GM10266 (cell line): ENCODE measurements around the gene WNT11.

Experiments used
- DNase-seq: peaks from one replicate; pipeline ENCODE4 v3.0.0; 2012; ENCODE audit errors: extremely low spot score
- TF ChIP-seq, protein P1 (sequence below): IDR thresholded peaks from 2 replicates; pipeline ENCODE4 v1.5.1; 2012; ENCODE audit warnings: mild to moderate bottlenecking, low read depth; ENCODE audit not compliant: control insufficient read depth, insufficient read depth; ENCODE audit errors: missing control alignments

WNT11 gene

DNA sequence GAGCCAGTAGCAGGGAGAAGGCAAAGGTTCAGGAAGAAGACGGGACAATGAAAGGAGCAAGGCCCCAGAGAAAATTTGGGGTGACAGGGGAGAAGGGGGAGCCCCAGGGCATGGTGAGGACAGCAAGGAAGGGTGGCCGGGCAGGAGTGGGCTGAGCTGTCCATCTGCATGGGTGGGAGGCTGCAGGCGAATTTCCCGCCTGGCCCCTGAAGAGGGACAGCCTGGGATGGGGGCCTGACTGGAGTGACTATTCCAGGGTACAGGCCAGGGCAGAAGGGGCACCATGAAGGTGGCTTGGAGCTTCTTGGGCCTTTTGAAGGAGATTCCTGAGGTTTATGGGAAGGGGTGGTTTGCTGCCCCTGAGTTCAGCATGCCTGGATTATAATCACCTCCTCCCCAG lies 56.2 kb downstream of the WNT11 start:
- DNase-seq: no peak
- TF ChIP-seq, protein P1, sequence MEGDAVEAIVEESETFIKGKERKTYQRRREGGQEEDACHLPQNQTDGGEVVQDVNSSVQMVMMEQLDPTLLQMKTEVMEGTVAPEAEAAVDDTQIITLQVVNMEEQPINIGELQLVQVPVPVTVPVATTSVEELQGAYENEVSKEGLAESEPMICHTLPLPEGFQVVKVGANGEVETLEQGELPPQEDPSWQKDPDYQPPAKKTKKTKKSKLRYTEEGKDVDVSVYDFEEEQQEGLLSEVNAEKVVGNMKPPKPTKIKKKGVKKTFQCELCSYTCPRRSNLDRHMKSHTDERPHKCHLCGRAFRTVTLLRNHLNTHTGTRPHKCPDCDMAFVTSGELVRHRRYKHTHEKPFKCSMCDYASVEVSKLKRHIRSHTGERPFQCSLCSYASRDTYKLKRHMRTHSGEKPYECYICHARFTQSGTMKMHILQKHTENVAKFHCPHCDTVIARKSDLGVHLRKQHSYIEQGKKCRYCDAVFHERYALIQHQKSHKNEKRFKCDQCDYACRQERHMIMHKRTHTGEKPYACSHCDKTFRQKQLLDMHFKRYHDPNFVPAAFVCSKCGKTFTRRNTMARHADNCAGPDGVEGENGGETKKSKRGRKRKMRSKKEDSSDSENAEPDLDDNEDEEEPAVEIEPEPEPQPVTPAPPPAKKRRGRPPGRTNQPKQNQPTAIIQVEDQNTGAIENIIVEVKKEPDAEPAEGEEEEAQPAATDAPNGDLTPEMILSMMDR: no peak

DNA sequence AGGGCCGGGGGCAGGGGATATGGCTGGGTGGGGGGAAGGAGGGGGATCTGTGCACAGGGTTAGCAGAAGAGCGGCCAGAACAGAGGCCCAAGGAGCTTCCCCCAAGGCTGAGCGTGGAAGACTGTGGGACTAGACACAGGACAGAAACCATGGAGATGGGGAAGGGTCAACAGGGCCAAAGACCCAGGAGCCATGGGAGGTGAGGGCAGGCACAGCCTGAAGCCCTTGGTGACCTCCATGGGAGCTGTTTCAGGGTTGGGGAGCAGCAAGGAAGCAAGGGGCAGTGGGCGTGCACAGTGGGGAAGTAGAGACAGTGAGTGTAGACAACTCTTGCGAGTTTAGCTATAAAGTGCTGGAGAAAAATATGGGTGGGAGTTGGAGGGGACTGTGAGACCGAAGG lies 56.6 kb downstream of the WNT11 start:
- TF ChIP-seq, protein P1: no peak
- DNase-seq: no peak

DNA sequence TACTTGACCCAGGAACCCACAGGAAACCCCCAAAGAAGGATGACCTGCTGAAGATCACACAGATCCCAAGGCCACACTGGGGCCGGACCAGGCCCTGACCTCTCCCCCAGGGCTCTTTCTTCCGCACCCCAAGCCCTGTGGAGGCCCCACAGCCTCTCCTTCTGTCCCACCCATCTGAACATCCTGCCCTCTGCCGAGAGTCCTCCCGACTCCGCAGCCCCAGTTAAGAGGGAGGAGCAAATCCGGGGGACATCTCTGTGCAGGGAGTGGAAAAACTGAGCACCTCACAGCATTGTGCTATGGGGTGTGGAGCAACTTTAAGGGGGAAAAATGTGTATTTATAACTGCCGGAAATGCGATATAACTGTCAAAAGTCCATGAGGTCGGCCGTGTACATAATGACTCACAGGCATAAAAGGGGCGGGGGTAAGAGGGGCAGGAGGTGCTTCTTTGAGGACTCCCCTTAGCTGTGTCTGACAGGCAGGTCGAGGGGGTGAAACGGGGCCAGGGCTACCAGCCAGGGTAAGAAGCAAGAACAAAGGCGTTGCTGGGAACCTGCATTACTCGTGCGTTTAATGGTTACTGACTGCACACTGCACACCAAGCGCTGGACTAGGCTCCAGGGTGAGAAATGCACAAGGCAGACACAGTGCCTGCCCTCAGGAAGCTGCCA lies 57.2 kb downstream of the WNT11 start:
- TF ChIP-seq, protein P1: no peak
- DNase-seq: no peak

DNA sequence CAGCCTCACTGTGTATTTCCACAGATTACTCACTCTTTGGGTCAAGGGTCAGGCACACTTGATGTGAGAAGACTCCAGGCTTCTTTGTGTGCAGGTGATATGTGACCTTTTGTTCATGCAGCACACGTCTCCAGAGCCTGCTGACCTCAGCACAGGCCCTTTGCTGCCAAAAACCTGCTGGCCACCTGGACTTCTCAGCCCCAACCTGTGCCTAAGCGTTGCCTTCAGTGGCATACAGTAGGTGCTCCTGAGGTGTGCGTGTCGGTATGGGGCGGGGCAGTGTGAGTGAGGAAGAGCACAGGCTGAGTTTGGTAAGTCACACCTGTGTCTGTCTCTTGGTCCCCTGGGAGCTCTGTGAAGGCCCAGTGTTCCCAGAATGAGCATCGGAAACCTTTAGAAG lies 58.1 kb downstream of the WNT11 start:
- no peak for DNase-seq

DNA sequence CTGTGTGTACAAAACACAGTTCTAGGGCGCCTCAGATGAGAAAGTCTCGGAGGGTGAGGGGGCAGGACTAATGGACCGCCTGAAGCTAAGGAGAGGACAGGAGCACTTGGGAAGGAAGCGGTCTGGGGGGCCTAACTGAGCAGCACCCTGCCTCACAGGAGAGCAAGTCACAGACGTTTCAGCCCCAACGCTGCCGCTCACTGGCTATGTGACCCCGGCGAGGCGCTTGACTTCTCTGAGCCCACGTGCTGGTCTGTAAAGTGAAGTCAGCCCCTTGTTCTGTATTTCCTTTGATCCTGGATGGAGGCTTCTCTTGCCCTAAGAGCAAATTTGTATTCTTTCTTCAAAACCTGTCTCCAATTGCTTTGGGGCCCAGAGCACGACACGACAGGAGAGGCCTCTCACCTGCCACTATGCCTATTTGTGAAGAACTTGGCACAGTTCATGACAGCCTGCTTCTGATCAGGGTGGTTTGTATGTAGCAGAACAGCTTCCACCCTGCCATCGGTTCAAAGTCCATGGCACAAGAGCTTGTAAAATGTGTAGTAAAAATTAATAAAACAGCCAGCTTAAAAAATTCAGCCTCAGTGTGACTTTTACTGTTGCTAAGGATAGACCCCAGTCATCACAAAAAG lies 59.1 kb downstream of the WNT11 start:
- TF ChIP-seq, protein P1: no peak
- no peak for DNase-seq

More for the DNA sequence above, 58.1 kb downstream of the WNT11 start:
- TF ChIP-seq, protein P1: no peak

DNA sequence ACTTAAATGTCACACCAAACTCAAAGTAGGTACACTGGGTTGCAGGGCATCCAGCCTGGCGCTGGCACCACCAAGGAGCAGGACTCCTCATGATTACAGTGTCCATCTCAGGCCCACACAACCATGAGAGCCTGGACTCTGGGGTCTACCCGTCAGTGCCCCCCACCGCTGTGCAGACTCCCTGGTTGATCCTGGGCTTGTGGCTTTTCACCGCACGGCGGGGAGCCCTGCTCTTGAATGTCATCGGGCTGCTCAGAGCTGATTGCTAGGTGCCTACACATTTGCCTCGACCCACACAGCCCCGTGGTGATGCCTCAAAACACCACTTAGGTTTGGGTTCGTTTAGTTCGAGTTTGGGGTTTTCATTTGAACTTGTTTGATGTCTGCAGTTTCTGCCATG lies 63.0 kb downstream of the WNT11 start:
- TF ChIP-seq, protein P1: no peak
- no peak for DNase-seq

DNA sequence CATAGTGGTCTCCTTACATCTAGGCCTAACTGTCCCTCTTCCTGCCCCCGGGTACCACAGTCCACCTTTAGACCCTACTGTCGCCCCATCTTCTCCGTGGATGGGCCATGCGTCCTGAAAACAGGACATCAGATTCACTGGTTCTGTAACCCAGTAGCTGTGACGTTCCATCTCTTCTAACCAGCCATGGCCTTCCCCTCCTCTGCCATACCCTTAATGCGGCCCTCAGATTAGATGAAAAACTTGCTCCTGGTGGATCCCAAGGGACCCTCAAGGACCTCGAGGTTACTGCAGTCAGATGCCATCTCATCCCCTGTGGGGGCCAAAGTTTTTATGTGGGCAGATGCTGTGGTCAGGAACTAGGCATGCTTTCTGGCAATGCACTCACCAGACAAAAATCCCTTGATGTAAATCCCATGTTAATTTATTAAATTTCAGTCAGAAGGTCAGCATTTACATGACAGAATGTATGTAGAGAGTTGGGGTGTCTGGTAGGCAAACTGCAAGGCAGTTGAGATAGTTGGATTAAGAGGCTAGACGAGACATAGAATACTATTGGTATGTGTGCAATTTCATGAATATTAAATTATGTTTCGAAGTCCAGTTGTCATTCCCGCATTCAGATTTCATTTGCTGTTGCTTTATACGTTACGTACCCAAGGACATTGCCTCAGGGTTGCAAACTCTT lies 64.3 kb downstream of the WNT11 start:
- no peak for DNase-seq
- TF ChIP-seq, protein P1: no peak
